ENCODE measurements around the gene FER1L5.

GRCh38 chr2:96626553-96626942 is 16.0 kb upstream of the FER1L5 start:
- no peak for TF ChIP-seq CTCF (IDR thresholded peaks at IDR 0.05)
- no peak for TF ChIP-seq POLR2AphosphoS5 (IDR thresholded peaks at IDR 0.05)
